CD14-positive monocyte (primary cell): ENCODE measurements around the gene ELF1. TPM values are rescaled to one million over a fixed set of nuclear protein-coding genes. Genes with fewer than 3 reads are reported as not detected.
A peak's percentile ranks its signal among the peaks of the same experiment; 100 is the strongest.

Experiments
- DNase-seq, 3 donors: peaks; one replicate each; pipeline ENCODE4 v3.0.0-alpha.2; 2011 to 2022
- H2AFZ ChIP-seq: 2 replicates; pipeline ENCODE4 v1.6.0; 2012; ENCODE audit warnings: mild to moderate bottlenecking, low read depth, low read length, inconsistent platforms; ENCODE audit not compliant: insufficient read depth, poor library complexity, severe bottlenecking
- H3K27ac ChIP-seq, 2 donors: 1 replicate in 1 of 2; 2 replicates in 1 of 2; pipeline ENCODE4 v1.5.1; 2012 to 2013; ENCODE audit warnings: low read length in 2 of 2, control low read depth in 1 of 2, inconsistent platforms in 1 of 2, low read depth in 1 of 2, mild to moderate bottlenecking in 1 of 2
- H3K27me3 ChIP-seq, 2 donors: one replicate each; pipeline versions ENCODE4 v1.6.0 to v1.6.1; 2011 to 2013; ENCODE audit warnings: low read length in 2 of 2; ENCODE audit not compliant: control insufficient read depth in 2 of 2, insufficient read depth in 2 of 2
- H3K36me3 ChIP-seq, 2 donors: replicated peaks in 1 of 2; 1 replicate in 1 of 2; 2 replicates in 1 of 2; pipeline versions ENCODE4 v1.5.1 to v1.6.1; 2012 to 2013; ENCODE audit warnings: low read length in 2 of 2, control low read depth in 1 of 2, inconsistent platforms in 1 of 2, mild to moderate bottlenecking in 1 of 2; ENCODE audit not compliant: insufficient read depth in 2 of 2, control insufficient read depth in 1 of 2
- H3K4me1 ChIP-seq, 2 donors: 1 replicate in 1 of 2; 2 replicates in 1 of 2; pipeline versions ENCODE4 v1.5.1 to v1.6.1; 2012 to 2013; ENCODE audit warnings: low read length in 2 of 2, control low read depth in 1 of 2, inconsistent platforms in 1 of 2, mild to moderate bottlenecking in 1 of 2, moderate library complexity in 1 of 2; ENCODE audit not compliant: insufficient read depth in 2 of 2, control insufficient read depth in 1 of 2
- H3K4me2 ChIP-seq: replicated peaks from 2 replicates; pipeline ENCODE3; 2012; ENCODE audit warnings: low read length, moderate library complexity, mild to moderate bottlenecking; ENCODE audit not compliant: poor library complexity, severe bottlenecking; ENCODE audit errors: extremely low read depth
- H3K4me3 ChIP-seq, 3 experiments: fragments of 200-600 bp in 1 of 3; sonication (generic) in 1 of 3; replicated peaks in 1 of 3; 1 replicate in 2 of 3; 2 replicates in 1 of 3; pipeline ENCODE4 v1.5.1; 2011 to 2013; ENCODE audit warnings: low read length in 3 of 3, mild to moderate bottlenecking in 3 of 3, control low read depth in 2 of 3, low read depth in 2 of 3, inconsistent platforms in 1 of 3, moderate library complexity in 1 of 3
- H3K79me2 ChIP-seq: 2 replicates; pipeline ENCODE4 v1.6.0; 2012; ENCODE audit warnings: mild to moderate bottlenecking, control low read depth, inconsistent platforms, low read length, moderate library complexity; ENCODE audit not compliant: insufficient read depth
- H3K9ac ChIP-seq: 2 replicates; pipeline ENCODE4 v1.6.0; 2017; ENCODE audit warnings: low read length, mild to moderate bottlenecking; ENCODE audit not compliant: insufficient read depth, poor library complexity, severe bottlenecking
- H3K9me3 ChIP-seq, 2 donors: replicated peaks in 1 of 2; 1 replicate in 1 of 2; 2 replicates in 1 of 2; pipeline versions ENCODE4 v1.5.1 to v1.6.1; 2012 to 2013; ENCODE audit warnings: low read length in 2 of 2, control low read depth in 1 of 2; ENCODE audit not compliant: control insufficient read depth in 1 of 2, insufficient read depth in 1 of 2
- H4K20me1 ChIP-seq: 2 replicates; pipeline ENCODE4 v1.6.0; 2012; ENCODE audit warnings: mild to moderate bottlenecking, low read length, control low read depth, moderate library complexity; ENCODE audit not compliant: insufficient read depth
- H3K27ac Mint-ChIP-seq, 7 donors: one replicate each; pipeline ENCODE4 v1.8.0; 2020; ENCODE audit warnings: mild to moderate bottlenecking in 7 of 7, mixed read lengths in 7 of 7, moderate library complexity in 6 of 7, inconsistent platforms in 2 of 7
- H3K27me3 Mint-ChIP-seq, 3 donors: one replicate each; pipeline ENCODE4 v1.8.0; 2021 to 2022; ENCODE audit warnings: low read depth in 3 of 3, mild to moderate bottlenecking in 3 of 3, mixed read lengths in 3 of 3, moderate library complexity in 3 of 3, inconsistent platforms in 1 of 3
- H3K36me3 Mint-ChIP-seq, 2 donors: one replicate each; pipeline ENCODE4 v1.8.0; 2020; ENCODE audit warnings: mixed read lengths in 2 of 2, inconsistent platforms in 1 of 2, mild to moderate bottlenecking in 1 of 2
- H3K4me1 Mint-ChIP-seq: one replicate; pipeline ENCODE4 v1.8.0; 2020; ENCODE audit warnings: mild to moderate bottlenecking, mixed read lengths
- H3K4me3 Mint-ChIP-seq, 2 donors: one replicate each; pipeline ENCODE4 v1.8.0; 2020; ENCODE audit warnings: mild to moderate bottlenecking in 2 of 2, mixed read lengths in 2 of 2, moderate library complexity in 1 of 2
- H3K9me3 Mint-ChIP-seq, 7 donors: one replicate each; pipeline ENCODE4 v1.8.0; 2020 to 2022; ENCODE audit warnings: mixed read lengths in 7 of 7, mild to moderate bottlenecking in 6 of 7, moderate library complexity in 6 of 7, inconsistent platforms in 2 of 7
- CTCF ChIP-seq: fragments of 200-600 bp; IDR thresholded peaks from one replicate; pipeline ENCODE4 v1.8.0; 2022; ENCODE audit warnings: antibody characterized with exemption, mild to moderate bottlenecking
- WGBS: methylation state at CpG from one replicate; pipeline ENCODE4 v1.1.5; 2013; ENCODE audit warnings: missing lambda C conversion rate; ENCODE audit not compliant: insufficient coverage; 5-methylcytosine and 5-hydroxymethylcytosine counted together
- intact Hi-C, 2 donors: fragments of 100-400 bp; cut with micrococcal nuclease; formaldehyde crosslinking; loops; one replicate each; pipeline versions ENCODE4 v1.15.0 to v1.15.1; 2023
- polyA plus RNA-seq, 3 donors: library from polyadenylated mRNA; depleted of rRNA in 1 of 3; unstranded in 2 of 3; stranded (reverse) in 1 of 3; fragments of 300-500 nt in 2 of 3; fragments of >200 nt in 1 of 3; fragmentation: Illumina TruSeq in 2 of 3; gene quantifications; 1 replicate in 2 of 3; 2 replicates in 1 of 3; pipeline ENCODE4 v1.2.3, GENCODE V29; 2012 to 2021

Gene ELF1
- polyA plus RNA-seq, 3 donors: 63.1 to 83.3 (median 83.3) TPM

- Histone ChIP-seq H2AFZ (no peak overlapping the region), H3K27ac (peak overlapping the region; percentile 86 to 89), H3K9ac (peak overlapping the region; percentile 59), H3K4me1 (peaks cover 58 to 87% of the 10 kb centered on the region in 2 donors), H3K9me3 (no peaks in the 10 kb centered on the region), H3K4me3 (peak overlapping the region in 1 of 3 experiments; percentile 58), H4K20me1 (peaks cover 52% of the 10 kb centered on the region), H3K36me3 (no peaks in the 10 kb centered on the region), H3K4me2 (peak overlapping the region; percentile 69), H3K79me2 (peaks cover 94% of the 10 kb centered on the region), H3K27me3 (no peaks in the 10 kb centered on the region)
- no CpG with 5 or more reads among the region's 2 CpGs for WGBS
- intact Hi-C loops: loop anchor here (5.0 to 10.0 kb wide), 2 partner anchors 36 to 49 kb away; partner anchors contain the start of gene ELF1 (in 1 of the 2)
- TF ChIP-seq CTCF: no peak
- Mint-ChIP-seq H3K4me3 (peak overlapping the region; percentile 48 to 53), H3K27me3 (peaks cover 0 to 3% (median 3%) of the 10 kb centered on the region in 3 donors), H3K9me3 (peaks cover 0 to 4% (median 0%) of the 10 kb centered on the region in 7 donors), H3K4me1 (peaks cover 70% of the 10 kb centered on the region), H3K27ac (peak overlapping the region; percentile 86 to 99 (median 98)), H3K36me3 (peaks cover 4 to 16% of the 10 kb centered on the region in 2 donors)
- peak; percentile 92 to 98 (median 93) for DNase-seq
Observed at GRCh38 chr13:41053384-41053826, 34.3 kb upstream of the ELF1 start.

GRCh38 chr13:41052441-41052840 is 33.3 kb upstream of the ELF1 start:
- Histone ChIP-seq H3K36me3 (no peaks in the 10 kb centered on the region), H3K4me2 (no peak overlapping the region), H3K9ac (no peak overlapping the region), H3K4me3 (no peak overlapping the region), H3K79me2 (peaks cover 91% of the 10 kb centered on the region), H3K9me3 (no peaks in the 10 kb centered on the region), H3K27ac (peak overlapping the region; percentile 86 to 89), H4K20me1 (peaks cover 43% of the 10 kb centered on the region), H2AFZ (no peak overlapping the region), H3K27me3 (no peaks in the 10 kb centered on the region), H3K4me1 (peaks cover 56 to 81% of the 10 kb centered on the region in 2 donors)
- no peak overlapping the region for H3K4me3 Mint-ChIP-seq
- peaks cover 5 to 15% of the 10 kb centered on the region in 2 donors for H3K36me3 Mint-ChIP-seq
- no peak for DNase-seq
- TF ChIP-seq CTCF: no peak
- 88% methylated on average over 3 of the region's 3 CpGs for WGBS
- H3K4me1 Mint-ChIP-seq: peaks cover 70% of the 10 kb centered on the region
- intact Hi-C loops: loop anchor here (5.0 to 10.0 kb wide), 2 partner anchors 35 to 48 kb away; partner anchors contain the start of gene ELF1 (in 1 of the 2)
- H3K9me3 Mint-ChIP-seq: peaks cover 0 to 6% (median 0%) of the 10 kb centered on the region in 7 donors
- H3K27ac Mint-ChIP-seq: peak overlapping the region; percentile 50 to 99 (median 95)
- peaks cover 0 to 3% (median 3%) of the 10 kb centered on the region in 3 donors for H3K27me3 Mint-ChIP-seq
